NCI-H748 treated with DMSO at 0.1 percent for 48 hours (cell line): ENCODE data around the gene MAGEA11.
"Not testable (repeated sequence)": the region's sequence is repeated elsewhere in the genome, so short reads cannot be mapped to it uniquely, and the experiment has no call there.

Source experiments
- DNase-seq: peaks from one replicate; lab custom pipeline; 2025; lab: John Stamatoyannopoulos, UW

MAGEA11 gene, protein sequence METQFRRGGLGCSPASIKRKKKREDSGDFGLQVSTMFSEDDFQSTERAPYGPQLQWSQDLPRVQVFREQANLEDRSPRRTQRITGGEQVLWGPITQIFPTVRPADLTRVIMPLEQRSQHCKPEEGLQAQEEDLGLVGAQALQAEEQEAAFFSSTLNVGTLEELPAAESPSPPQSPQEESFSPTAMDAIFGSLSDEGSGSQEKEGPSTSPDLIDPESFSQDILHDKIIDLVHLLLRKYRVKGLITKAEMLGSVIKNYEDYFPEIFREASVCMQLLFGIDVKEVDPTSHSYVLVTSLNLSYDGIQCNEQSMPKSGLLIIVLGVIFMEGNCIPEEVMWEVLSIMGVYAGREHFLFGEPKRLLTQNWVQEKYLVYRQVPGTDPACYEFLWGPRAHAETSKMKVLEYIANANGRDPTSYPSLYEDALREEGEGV

DNA sequence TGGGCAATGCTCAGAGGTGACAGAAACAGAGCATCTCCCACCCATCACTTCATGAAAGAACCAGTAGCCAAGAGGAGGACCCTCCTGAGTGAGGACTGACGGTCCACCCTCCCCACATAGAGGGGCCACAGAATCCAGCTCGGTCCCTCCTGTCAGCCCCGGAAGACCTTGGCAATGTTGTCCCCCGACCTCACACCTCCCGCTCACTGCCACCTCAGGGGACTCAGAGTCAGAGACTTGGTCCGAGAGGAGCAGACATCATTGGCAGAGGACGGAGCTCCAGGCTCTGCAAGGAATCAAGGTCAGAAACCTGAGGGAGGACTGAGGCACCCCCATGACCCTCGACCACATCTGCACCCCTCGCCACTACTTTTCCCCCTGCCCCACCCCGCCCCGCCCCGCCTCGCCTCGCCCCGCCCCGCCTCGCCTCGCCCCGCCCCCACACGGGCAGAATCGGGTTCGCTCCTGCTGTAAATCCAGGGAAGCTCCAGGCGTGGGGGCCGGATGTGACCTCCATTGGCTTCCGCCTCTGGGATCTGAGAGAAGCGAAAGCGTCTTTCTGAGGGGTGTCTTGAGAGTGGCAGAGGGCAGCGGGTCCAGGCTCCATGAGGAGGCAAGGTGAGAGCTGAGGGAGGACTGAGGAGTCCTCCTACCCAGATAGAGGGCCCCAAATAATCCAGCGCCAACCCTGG is at the start of gene MAGEA11:
TSS of gene MAGEA11 (plus strand) at position 516 of the 692 bp plus-strand sequence. CDS start 1,100 bp downstream, outside the sequence.
- no peak for DNase-seq

DNA sequence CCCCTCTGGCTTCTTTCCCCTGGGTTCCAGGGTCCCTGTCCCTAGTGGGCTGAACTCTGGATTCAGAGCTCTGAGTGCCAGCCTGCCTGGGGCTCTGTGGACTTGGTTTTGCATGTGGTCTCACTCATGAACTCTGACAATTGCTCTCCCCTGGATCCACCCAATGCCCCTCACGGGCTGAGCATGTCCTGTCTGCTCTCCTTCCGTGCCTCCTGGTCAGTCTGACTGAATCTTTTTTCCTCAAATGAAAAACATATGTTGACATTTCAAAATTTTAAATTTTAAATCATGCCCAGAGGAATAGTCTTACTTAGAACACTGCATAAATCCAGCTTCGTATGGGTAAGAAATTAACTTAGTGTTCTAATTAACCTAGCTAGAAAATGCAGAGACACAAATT is 36.8 kb upstream of the MAGEA11 start:
- DNase-seq: not testable (repeated sequence)

DNA sequence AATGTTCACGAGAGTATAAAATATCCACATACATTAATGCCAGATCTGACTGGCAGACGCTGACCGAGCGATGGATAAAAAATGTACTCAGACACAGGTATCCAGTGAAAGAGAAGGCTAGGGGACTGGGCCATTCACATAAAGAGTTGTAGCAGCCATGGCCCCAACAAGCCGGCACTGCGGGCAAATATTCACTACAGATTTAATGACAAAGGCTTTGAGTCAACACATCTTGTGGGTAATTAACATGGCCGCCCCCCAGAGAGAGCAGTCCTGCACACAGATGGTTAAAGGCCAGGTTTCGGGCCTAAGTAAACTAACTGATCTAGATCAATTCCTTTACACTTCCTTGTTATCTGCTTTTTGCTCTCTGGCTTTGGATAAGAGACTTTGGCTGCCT is 36.3 kb upstream of the MAGEA11 start:
- DNase-seq: not testable (repeated sequence)

DNA sequence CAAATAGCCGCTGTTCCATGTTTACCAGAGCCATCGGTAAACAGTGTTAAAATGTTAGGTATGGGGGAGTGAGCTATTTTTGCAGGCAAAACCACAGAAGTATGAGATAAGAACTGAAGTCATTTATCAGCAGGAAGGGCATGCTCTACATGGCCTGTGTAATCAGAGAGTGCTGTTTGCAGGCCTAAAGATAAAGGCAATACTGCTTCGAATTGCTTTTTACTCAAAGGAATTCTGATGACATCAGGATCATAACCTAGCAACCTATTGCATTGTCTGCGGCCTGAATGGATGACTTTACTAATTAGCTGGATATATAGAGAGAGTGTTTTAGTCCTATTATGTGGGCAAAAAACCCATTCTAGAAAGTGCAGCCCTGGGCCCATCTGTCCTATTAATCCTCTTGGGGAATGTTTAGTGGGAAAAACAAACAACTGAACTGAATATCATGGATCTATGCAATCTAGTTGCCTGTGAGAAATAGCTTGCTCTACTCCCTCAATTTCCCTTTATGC is 32.6 kb upstream of the MAGEA11 start:
- DNase-seq: not testable (repeated sequence)

DNA sequence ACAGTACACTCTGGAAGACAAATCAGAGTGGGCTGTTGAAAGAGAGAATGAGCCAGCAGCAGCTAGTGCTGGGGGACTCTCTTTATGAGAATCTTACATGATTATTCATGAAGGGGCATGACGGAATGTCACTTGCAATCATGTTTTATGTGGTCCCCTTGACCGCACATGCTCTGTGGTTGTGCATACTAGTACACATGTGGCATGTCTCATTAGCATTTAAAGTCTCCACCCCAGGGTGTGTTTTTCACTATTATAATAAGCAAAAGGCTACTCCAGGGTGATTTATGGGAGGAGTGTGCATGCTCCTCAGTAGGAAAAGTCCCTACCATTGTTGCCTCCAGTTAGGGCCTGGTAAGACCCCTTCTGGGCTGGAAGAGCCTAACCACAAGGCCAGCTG is 30.7 kb upstream of the MAGEA11 start:
- DNase-seq: no peak

DNA sequence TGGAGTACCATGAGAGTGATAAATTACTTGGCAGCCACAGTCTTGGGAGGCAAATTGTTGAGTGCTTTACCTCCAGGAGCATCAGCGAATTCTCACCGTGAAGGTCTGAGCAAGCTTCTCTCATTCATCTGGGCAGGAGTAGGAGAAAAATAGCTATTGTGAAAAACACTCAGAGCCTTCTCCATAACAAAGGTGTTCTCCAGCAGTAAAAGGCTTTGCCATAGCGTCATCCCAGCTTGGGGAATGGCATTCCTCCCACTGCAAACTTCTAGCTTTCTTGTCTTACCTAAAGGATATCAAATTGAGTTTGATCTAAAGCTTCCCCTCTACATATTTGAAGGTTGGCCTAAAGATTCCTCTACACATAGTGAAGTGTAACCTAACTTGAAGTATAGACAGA is 29.8 kb upstream of the MAGEA11 start:
- no peak for DNase-seq

DNA sequence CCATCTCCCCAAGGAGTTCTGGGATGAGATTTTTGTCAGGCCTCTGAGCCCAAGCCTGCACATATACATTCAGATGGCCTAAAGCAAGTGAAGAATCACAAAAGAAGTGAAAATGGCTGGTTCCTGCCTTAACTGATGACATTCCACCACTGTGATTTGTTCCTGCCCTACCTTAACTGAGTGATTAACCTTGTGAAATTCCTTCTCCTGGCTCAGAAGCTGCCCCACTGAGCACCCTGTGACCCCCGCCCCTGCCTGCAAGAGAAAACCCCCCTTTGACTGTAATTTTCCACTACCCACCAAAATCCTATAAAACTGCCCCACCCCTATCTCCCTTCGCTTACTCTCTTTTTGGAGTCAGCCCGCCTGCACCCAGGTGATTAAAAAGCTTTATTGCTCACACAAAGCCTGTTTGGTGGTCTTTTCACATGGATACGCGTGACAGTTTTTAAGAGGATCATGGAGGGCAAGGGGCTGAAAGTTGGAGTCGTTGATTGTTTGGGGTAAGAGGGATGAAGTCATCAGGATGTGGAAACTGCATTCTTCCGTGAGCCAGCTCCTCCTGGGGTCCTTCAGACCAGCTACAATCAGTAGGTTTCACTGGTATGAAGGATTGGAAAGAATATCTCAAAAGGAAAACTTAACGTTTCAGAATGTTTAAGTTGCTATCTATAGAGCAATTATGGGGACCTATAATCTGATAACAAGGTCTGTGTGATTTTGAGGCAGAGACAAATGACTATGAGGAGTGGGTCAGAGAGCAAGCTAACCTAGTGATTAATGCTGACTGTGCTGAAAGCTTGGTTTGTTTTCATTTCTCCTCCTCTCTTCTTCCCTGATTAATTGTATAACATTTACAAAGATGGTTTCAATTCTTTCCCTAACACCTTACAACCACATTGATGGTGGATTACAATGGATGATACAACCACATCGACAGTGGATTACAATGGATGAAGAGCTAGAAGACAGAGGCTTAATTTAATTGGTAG is 28.6 kb upstream of the MAGEA11 start:
- DNase-seq: no peak

DNA sequence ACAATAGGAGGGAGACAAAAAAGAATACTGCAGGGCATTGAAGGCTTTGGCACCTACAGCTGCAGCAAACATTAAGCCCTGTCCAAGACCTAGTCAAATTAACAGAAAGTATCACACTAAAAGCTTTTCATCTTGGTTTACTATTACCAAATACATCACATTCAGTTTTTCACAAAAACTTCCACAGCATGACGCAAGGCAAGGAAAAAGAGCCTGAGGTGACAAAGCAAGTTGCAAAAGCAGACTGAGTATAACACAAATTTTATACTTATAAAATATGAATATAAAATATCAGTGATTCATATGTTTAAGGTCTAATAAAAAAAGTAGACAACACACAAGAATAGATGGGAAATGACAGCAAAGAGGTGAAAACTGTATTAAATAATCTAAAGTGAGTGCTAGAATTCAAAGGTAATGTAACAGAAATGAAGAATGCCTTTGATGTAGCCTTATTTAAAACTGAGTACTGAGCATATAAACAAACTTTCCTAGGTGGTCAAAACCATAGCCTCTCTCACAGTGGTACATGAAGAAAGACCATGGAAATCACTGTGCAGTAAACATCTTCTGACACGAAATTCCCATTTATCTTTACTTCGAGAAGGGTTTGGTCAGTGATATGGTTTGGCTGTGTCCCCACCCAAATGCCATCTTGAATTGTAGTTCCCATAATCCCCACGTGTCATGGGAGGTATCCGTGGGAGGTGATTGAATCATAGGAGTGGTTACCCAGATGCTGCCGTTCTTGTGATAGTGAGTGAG is 27.7 kb upstream of the MAGEA11 start:
- no peak for DNase-seq

DNA sequence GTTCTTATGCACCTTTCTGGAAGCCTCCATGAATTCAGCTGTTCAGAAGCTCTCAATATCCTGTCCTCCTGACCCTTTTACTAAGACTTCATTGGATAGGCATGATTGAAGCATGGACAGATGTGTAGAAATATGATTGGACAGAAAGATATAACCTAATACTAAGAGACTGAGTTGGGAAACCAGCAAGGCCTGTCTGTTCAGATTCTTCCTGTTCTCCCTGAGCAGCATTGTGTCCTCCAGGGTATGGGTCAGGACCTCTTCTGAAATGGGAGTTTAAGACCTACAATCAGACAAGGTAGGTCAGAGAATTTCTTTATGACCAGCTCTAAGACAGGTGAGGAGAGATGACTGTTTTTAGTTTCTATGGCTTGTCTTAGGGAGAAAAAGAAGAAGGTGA is 23.9 kb upstream of the MAGEA11 start:
- no peak for DNase-seq

DNA sequence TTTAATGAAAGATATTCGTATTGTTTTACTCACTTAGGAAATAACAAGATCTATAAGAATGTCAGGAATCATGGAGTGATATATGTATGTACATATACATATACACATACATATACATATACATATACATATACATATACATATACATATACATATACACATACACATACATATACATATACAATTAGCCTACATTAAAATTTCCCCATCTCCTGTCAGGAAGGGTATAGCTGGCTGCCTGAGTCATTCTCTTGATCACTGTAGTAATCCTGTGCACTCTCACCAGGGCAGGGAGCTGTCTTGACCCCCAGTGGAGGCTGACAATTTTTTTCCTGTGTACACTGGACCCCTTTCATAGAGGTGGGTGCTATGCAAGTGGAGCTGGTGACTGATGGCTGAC is 23.3 kb upstream of the MAGEA11 start:
- no peak for DNase-seq

DNA sequence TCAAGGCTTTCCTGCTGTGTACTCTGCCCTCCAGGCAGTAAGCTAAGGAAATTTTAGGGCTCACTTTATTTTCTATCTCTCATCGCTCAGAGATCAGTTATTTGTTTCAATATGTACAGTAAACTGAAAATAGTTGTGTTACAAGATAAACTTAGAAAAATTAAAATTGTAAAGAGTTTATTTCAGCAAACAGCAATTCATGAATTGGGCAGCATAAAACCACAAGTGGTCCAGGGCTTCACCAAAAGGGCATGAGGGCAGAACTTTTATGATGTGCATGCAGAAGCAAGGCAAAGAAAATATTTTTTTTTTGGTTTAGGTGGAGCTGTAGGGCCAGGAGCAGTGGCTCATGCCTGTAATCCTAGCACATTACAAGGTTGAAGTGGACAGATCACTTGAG is 20.1 kb upstream of the MAGEA11 start:
- DNase-seq: no peak

DNA sequence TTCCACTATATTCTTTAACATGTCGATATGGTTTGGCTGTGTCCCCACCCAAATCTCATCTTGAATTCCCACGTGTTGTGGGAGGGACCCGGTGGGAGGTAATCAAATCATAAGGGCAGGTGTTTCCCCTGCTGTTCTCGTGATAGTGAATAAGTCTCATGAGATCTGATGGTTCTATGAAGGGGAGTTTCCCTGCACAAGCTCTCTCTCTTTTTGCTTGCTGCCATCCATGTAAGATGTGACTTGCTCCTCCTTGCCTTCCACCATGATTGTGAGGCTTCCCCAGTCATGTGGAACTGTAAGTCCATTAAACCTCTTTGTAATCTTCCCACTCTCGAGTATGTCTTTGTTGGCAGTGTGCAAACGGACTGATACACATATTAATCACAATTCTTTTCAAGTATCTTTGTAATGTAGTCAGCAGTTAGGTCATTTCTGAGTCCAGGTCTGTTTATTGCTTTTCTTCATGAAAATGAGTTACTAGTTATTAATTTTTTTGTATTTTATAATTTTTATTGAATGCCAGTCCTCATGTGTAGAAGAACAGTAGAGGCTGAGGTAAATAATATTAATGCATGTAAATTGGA is 19.1 kb upstream of the MAGEA11 start:
- DNase-seq: not testable (repeated sequence)

DNA sequence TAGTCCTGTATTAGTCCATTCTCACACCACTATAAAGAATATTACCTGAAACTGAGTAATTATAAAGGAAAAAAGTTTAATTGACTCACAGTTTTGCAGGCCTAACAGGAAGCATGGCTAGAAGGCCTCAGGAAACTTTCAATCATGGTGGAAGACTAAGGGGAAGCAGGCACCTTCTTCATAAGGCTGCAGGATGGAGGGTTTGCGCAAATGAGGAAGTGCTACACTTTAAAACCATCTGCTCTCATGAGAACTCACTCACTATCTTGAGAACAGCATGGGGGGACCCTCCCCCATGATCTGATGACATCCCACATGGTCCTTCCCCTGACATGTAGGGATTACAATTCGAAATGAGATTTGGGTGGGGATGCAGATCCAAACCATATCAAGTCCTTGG is 12.1 kb upstream of the MAGEA11 start:
- DNase-seq: no peak

DNA sequence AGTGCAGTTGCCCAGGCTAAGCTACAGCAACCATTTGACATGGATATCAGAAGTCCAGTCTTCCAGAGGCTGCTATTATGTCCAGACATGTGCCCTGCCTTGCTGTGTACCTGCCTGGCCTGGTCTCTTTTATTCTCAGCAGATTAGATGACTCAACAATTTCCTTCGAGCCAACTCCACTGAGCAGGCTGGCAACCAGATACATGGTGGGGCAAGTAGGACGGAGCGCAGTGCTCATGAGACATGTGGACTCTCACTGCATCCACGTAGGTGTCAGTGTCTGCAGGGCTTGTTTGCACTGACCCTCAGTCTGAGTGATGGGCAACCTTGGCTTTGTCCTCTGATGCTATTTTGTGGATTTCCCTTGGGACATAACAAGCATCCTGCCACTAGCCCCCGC is 7.2 kb upstream of the MAGEA11 start:
- no peak for DNase-seq

DNA sequence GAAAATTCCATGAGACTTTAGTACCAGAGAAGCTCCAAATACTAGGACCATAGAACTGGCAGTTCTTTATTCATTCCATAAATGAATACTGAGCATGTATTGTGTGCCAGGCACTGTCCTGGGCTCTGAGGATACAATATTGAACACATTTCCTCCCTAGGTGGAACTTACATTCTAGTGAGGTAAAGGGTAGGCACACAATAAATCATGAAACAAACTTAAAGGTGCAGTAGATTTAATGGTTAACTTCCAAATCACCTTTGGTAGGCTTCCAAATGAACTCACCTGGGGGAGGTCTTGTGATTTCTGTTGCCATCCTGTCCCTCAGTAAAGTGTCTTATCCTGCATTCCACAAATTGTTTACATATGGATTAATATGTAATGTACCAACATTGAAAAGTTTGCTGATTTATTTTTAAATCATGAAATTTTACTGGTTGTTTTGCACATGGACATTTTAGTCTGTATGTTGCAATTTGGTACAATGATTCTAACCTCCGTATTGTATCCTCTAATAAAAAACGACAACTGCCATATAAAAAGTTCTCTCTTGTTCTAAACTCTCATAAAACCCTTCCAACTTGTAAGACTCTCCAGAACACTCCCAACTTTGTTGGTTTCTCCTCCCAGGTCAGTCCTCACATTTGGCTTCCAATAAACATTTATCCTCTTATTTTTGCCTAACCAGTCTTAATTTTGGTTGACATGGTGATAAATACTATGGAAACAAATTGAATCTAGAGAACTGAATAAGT is 4.5 kb upstream of the MAGEA11 start:
- DNase-seq: no peak

DNA sequence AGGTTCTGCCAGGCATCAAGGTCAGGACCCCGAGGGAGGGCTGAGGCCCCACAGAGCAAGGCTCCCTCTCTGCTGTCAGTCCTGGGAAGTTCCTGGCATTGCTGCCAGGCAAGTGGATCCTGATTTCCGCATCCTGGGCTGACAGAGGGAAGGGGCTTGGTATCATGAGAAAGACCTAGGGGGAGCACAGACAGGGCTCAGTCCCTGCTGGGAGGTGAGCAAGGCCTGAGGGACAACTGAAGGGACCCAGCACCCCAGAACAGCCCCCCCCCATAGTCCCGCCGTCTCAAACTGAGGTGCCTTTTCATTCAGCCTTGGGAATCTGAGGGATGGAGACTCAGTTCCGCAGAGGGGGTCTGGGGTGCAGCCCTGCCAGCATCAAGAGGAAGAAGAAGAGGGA is 971 bp downstream of the MAGEA11 start:
- DNase-seq: no peak

DNA sequence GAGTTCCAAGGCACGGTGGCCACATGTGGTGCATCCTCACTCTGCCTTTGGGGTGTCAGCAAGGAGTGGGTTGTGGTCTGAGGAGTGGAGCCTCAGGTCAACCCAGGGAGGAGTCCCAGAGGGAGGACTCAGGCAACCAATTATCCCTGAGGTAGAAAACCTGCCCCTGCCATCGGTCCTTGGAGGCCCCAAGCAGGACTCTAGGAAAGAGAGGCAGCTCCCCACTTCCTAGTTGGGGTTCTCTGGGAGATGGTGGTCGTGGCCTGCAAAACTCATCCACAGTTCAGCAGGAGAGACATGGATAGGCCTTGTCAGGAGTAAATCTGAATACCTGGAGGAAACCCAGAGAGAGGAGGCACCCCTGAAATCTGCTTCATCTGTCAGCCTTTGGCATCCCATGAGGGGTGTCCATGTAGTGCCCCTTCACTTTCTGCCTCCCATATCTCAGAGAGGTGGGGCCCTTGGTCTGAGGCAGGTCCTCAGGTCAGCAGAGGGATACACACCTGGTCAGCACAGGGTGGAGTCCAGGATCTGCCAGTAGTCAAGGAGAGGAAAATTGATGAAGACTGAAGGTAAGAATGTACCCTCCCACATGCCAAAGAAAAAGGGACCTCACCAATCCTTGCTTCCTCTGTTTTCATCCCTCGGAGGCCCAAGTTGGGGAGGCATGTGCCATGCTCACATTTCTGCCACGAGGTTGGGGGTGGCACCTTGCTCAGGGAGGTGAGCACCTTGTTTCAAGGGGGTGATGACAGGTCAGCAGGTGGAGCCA is 1.6 kb downstream of the MAGEA11 start:
- no peak for DNase-seq

DNA sequence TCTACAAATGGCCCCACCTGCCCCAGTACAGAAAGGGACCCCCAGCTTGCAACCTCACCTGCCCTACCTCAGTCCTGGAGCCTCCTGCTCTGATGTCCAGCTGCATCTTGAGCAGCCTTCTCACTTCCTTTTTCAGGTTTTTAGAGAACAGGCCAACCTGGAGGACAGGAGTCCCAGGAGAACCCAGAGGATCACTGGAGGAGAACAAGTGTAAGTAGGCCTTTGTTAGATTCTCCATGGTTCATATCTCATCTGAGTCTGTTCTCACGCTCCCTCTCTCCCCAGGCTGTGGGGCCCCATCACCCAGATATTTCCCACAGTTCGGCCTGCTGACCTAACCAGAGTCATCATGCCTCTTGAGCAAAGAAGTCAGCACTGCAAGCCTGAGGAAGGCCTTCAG is 3.6 kb downstream of the MAGEA11 start:
- no peak for DNase-seq

DNA sequence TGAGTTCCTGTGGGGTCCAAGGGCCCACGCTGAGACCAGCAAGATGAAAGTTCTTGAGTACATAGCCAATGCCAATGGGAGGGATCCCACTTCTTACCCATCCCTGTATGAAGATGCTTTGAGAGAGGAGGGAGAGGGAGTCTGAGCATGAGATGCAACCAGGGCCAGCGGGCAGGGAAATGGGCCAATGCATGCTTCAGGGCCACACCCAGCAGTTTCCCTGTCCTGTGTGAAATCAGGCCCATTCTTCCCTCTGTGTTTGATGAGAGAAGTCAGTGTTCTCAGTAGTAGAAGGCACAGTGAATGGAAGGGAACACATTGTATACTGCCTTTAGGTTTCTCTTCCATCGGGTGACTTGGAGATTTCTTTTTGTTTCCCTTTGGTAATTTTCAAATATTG is 4.8 kb downstream of the MAGEA11 start:
- DNase-seq: no peak
